Amygdala (tissue), 56 donors: Measurements from ENCODE around the gene TAMALIN.
A peak's percentile ranks its signal among the peaks of the same experiment; 100 is the strongest.

Experiments used
- DNase-seq, 56 donors: peaks; one replicate each; lab custom pipeline; 2025; lab: John Stamatoyannopoulos, UW

TAMALIN gene

GRCh38 chr12:52052468-52053186, 45.9 kb downstream of the TAMALIN start:
- DNase-seq: peak in 3 of 56 donors; percentile 25 to 49 (median 37)

GRCh38 chr12:52053536-52054209, 46.9 kb downstream of the TAMALIN start:
- peak in 6 of 56 donors; percentile 27 to 56 (median 39) for DNase-seq

GRCh38 chr12:52054231-52054832, 47.6 kb downstream of the TAMALIN start:
- DNase-seq: peak in 2 of 56 donors; percentile 55 to 56

DNA sequence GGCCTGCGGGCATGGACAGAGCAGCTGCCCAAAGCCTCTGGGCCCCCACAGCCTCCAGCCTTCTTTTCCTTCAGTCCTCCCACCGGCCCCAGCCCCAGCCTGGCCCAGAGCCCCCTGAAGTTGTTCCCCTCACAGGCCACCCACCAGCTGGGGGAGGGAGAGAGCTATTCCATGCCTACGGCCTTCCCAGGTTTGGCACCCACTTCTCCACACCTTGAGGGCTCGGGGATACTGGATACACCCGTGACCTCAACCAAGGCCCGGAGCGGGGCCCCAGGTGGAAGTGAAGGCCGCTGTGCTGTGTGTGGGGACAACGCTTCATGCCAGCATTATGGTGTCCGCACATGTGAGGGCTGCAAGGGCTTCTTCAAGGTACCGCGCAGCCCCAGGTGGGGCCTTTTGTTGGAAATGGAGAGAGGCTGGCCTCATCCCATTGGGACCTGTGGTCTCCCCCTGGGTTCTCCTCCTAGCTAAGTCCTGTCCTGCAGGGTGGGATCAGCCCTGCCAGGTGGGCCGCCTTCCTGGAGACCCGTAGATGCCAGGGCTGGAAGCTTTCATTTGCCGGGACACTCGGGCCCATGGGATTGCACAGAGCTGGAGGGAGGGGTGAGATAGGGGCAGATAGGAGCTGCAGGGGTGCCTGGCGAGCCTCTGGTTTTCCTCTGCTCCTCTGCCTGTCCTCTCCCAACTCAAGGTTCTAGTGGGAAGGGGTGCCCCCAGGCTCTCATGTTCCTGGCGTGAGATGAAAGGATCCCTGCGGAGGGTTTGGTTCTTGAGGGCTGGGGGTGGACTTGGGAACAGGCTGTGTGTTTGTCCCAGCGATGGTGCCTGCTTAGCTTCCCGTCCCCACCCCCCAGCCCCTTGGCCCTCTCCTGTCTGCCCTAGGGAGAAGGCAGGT, 48.3 kb downstream of the TAMALIN start:
- DNase-seq: peak in 5 of 56 donors; percentile 52 to 73 (median 61)

GRCh38 chr12:52055731-52056711, 49.3 kb downstream of the TAMALIN start:
- DNase-seq: peak in 45 of 56 donors; percentile 23 to 85 (median 63)

DNA sequence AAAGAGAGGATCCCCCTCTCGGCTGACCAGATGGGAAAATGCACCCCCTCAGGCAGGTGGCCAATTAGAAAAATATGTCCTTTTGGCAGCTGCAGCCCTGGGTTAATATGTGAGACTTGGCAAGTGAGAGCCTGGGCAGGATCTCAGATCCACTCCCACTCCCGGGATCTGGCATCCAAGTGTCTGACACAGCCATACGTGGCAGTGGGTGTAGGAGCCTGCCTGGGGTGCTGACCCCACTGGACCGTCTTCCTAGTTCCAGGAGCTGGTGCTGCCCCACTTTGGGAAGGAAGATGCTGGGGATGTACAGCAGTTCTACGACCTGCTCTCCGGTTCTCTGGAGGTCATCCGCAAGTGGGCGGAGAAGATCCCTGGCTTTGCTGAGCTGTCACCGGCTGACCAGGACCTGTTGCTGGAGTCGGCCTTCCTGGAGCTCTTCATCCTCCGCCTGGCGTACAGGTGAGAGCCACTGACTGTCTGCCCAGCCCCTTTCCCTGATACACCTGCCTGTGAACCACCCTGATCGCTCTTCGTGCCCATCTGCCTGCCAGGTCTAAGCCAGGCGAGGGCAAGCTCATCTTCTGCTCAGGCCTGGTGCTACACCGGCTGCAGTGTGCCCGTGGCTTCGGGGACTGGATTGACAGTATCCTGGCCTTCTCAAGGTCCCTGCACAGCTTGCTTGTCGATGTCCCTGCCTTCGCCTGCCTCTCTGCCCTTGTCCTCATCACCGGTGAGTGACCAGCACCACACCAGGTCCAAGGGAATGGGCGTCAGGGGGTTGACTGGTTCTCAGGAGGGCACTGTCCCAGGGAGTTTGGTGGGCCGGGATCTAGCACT, 50.3 kb downstream of the TAMALIN start:
- peak in 7 of 56 donors; percentile 21 to 50 (median 42) for DNase-seq

- DNase-seq: no peak
These were observed 51.2 kb downstream of the TAMALIN start for GRCh38 chr12:52057638-52058576.

DNA sequence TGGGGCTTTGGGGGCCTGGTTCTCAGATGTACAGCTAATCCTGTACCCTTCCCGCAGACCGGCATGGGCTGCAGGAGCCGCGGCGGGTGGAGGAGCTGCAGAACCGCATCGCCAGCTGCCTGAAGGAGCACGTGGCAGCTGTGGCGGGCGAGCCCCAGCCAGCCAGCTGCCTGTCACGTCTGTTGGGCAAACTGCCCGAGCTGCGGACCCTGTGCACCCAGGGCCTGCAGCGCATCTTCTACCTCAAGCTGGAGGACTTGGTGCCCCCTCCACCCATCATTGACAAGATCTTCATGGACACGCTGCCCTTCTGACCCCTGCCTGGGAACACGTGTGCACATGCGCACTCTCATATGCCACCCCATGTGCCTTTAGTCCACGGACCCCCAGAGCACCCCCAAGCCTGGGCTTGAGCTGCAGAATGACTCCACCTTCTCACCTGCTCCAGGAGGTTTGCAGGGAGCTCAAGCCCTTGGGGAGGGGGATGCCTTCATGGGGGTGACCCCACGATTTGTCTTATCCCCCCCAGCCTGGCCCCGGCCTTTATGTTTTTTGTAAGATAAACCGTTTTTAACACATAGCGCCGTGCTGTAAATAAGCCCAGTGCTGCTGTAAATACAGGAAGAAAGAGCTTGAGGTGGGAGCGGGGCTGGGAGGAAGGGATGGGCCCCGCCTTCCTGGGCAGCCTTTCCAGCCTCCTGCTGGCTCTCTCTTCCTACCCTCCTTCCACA, 52.0 kb downstream of the TAMALIN start:
- DNase-seq: peak in 30 of 56 donors; percentile 21 to 81 (median 51)

DNA sequence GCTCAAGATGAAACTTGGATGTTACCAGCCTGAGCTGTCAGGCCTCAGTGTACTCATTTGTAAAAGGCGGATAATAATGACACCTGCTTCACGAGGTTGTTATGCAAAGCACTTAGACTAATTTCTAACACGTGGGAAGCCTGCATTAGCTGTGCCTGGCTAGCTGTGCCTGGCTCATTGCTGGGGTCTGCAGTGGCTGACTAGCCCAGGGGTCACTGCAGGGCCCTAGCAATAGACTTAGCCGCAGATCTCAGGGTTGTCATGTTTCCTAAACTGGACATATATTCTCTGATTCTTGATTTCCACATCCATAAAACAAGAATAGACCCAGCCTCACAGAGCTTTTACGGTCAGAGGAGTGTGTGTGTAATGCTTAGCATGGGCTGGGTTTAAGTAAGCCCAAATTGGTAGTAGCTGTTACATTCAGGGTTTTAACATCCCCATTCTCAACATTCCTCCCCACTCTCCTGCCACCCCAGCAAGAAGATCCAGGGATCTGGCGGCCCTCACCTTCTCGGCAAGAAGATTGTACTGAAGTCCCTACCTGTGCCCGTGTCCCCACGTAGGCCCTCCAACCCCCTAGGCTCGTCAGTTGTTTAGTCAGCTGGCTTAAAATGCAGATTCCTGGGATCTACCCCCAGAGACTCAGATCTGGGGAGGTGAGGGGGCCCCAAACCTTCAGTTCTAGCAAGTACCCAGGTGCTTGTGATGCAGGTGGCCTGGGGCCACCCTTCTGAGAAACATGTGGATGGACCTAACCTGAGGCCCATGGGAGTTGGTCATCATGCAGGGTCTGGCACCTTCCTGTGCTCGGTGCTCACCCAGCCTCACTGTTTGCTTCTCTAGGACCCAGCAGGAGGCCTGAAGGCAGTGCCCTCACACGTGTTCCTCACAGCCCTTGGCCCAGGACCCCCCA, 53.1 kb downstream of the TAMALIN start:
- DNase-seq: peak in 2 of 56 donors; percentile 11 to 32

GRCh38 chr12:52060498-52061177, 53.9 kb downstream of the TAMALIN start:
- no peak for DNase-seq

DNA sequence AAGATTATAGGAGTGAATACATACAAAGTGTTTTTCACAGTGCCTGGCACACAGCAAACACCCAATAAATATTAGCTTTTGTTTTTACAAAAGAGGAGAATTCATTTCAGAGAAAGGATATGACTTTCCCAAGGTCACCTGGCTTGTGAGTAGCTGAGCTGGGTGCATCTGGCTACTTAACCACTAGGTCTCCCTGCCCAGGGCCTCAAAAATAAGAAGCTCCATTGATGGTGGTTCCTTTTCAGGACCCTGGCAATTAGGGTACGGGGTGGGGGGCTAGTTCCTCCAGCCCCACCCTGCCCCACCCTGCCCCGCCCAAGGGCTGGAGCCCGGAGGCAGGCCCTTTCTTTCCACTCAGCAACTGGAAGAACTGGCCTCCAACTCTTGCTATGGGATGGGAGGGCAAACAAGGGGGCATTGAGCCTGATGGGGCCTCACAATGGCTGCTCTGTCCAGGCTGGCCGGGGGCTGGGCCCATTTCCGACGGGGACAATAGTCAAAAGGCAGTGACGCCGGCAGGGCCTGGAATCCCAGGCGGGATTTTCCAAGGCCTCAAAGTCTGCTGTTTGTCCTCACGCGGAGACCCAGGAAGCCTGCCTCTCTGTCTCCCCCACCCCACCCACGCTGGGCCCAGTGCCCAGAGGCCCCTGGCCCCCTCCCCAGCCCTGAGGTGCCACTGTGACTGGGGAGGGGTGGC, 54.9 kb downstream of the TAMALIN start:
- DNase-seq: peak in 55 of 56 donors; percentile 44 to 95 (median 84)

DNA sequence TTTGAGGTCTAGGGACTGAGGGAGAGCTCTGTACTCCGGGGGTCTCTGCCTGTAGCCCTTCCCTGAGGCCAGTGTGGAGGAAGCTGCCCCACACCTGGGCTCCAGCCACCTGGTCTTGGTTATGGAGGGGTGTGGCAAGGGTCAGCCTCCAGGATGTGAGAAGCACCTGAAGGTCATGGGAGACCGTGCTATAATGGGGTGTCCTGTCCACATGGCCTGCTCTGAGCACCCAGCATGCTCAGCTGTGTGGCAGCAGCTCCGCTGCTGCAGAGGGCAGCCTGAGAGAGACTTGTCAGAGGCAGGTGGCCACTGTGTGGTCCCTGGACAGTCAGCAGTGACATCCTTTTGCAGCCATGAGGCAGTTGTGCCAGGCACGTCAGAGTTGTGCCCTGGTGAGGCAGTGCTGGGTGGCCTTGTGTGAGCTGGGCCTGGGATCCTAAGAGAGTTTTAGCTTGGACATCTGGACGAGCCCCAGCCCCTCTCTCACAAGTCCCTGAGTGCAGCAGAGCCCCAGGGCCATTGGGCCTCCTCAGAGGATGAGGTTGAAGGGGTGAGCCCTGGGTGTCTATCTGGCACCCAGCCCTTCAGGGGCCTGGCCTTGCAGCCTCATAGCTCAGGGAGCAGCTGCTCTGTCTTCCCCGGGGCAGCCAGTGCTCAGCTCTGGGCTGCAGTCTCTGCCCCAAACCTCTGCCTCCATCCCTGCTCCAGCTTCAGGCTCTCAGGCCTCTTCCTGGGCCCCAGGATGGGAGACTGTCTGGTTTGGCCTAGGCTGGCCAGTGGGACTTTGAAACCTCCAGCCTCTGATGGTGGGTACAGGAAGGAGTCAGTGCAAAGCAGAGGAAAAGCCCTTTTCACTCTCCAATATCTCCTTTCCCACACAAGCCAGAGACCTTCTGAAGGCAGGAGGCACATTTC, 55.7 kb downstream of the TAMALIN start:
- peak in 17 of 56 donors; percentile 29 to 74 (median 54) for DNase-seq
